ENCODE measurements around the gene TBC1D9.

Gene TBC1D9

DNA sequence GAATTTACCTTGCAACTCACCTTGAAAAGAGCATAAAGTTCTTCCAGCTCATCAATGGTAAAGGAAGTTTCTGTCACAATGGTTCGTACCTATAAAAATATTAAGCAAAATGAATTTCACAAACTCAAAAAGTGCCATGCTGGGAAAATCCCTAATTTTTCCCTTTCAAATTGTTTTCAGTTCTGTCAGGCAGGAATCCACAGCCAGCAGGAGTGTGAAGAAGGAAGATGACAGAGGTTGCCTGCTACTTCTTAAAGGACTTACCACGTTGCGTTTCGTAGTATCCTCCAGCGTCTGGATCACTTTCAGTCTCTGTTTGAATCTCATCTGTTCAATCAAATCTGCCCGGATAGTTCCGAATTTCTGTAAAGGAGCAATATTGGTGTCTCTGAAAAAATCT, 117.1 kb downstream of the TBC1D9 start:
- ChIA-PET POLR2A (ENCODE audit: low non-redundant PET) (no interaction called here), CTCF (interaction anchor here (0.6 to 0.7 kb wide), 3 partner anchors 29 to 910 kb away, joined by 3 to 4 read pairs (median 3); no protein-coding TSS in a partner anchor)
- no peak overlapping the region for H3K27ac ChIP-seq
- DNase-seq (ENCODE audit: low spot score), result no peak
- TF ChIP-seq CTCF (conservative IDR thresholded peaks at IDR 0.05; ENCODE audit: low read depth), result no peak

- CTCF ChIA-PET, result interaction anchor here (0.7 kb wide), 1 partner anchor 250 kb away, joined by 5 read pairs; no protein-coding TSS in a partner anchor
These were observed 118.3 kb downstream of the TBC1D9 start for GRCh38 chr4:140637836-140638235.

DNA sequence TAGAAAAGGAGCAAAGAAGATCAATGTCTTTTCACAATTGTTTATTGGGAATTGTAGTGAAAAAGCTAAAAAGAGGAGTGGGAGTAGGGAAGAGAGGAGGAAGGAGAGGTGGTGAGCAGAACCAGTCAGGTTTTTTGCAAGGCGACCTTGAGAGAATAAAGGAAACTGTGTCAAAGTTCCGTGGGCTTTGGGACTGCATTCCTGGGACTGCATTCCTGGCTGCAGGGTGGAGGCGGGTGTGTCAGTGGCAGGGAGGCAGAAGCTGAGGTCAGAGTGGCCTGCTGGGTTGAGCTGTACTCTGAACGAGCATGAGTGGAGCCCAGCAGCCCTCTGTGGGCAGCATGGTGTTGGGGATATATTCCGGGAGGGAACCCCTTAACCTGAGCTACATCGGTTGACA, 120.6 kb downstream of the TBC1D9 start:
- peak; percentile 62 for DNase-seq (ENCODE audit: low spot score)
- TF ChIP-seq CTCF (conservative IDR thresholded peaks at IDR 0.05; ENCODE audit: low read depth), result no peak
- CTCF ChIA-PET, result interaction anchor here (0.7 to 0.8 kb wide), 3 partner anchors 76 to 263 kb away, joined by 3 read pairs; no protein-coding TSS in a partner anchor
- peak overlapping the region; percentile 28; the same call in 1 of the 2 replicates for H3K27ac ChIP-seq
- POLR2A ChIA-PET (ENCODE audit: low non-redundant PET), result no interaction called here

More at GRCh38 chr4:140637836-140638235, 118.3 kb downstream of the TBC1D9 start:
- DNase-seq (ENCODE audit: low spot score), result peak; percentile 30
- POLR2A ChIA-PET (ENCODE audit: low non-redundant PET), result no interaction called here
- peak; percentile 34 for TF ChIP-seq CTCF (conservative IDR thresholded peaks at IDR 0.05; ENCODE audit: low read depth)
- H3K27ac ChIP-seq, result no peak overlapping the region

DNA sequence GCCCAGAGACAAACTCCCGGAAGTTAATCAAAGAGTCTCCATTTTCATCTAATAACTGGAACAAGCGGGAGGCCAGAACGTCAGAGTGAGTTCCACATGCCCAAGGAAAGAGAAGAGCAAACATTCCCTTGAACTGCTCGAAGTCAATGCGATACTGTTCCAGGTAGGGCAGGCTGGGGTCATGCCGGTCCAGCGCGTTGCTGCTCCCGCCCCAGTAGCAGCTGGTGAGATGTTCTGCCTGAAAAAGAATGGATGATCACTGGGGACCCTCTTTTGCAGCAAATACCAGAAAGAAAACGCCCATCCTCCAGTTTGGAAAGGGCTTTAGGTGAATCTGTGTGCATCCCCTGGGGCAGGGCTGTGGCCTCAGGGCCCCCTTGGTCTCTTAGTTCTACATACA, 122.2 kb downstream of the TBC1D9 start:
- ChIA-PET CTCF (no interaction called here), POLR2A (ENCODE audit: low non-redundant PET) (no interaction called here)
- H3K27ac ChIP-seq, result no peak overlapping the region
- TF ChIP-seq CTCF (conservative IDR thresholded peaks at IDR 0.05; ENCODE audit: low read depth), result no peak
- DNase-seq (ENCODE audit: low spot score), result no peak

DNA sequence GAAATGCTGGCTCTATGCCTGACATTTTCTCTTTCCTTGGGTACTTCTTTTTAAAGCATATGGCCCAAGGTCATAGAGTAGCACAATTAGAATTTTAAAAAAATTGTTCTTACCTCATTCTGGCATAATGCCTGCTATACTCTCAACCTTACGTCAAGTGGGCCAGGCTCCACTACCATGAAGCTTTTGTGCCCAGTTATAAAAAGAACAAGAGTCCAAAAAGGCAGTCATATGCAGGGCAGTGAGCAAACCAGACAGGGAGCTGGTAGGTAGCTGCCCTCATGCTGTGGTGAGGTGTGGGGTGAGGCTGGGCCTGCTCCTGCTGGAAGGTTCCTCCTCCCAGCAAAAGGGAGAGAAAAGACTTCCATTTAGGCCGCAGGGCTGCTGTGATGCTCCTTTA, 123.1 kb downstream of the TBC1D9 start:
- ChIA-PET CTCF (no interaction called here), POLR2A (ENCODE audit: low non-redundant PET) (no interaction called here)
- no peak for DNase-seq (ENCODE audit: low spot score)
- no peak overlapping the region for H3K27ac ChIP-seq
- no peak for TF ChIP-seq CTCF (conservative IDR thresholded peaks at IDR 0.05; ENCODE audit: low read depth)

DNA sequence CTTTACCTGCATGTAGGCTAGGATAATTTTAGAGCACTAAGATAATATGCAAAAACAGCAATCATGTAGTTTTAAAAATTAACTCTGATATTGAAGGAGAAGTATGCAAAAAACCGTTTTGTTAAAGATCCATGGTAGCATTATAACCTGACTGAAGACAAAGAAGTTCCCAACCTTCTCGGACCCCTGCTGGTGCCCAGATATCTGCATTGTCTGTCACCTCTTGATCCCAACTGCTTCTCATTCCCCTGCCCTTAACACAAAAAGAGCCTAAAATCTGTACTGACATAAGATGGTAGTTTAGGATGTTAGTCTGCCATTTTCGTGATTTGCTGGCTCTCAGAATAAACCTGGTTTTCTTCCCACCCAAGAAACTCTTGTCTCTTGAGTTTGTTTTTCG, 125.9 kb downstream of the TBC1D9 start:
- ChIA-PET POLR2A (ENCODE audit: low non-redundant PET) (no interaction called here), CTCF (no interaction called here)
- TF ChIP-seq CTCF (conservative IDR thresholded peaks at IDR 0.05; ENCODE audit: low read depth), result no peak
- no peak overlapping the region for H3K27ac ChIP-seq
- no peak for DNase-seq (ENCODE audit: low spot score)
